ENCODE measurements around the gene GGN.

The GGN gene

GRCh38 chr19:38373907-38374331 lies 13.9 kb downstream of the GGN start:
- in situ Hi-C loops (cut with MboI; ENCODE audit: low sequenced_read_pairs) = loop anchor here (25.0 kb wide), 1 partner anchor 462 kb away; the partner anchor contains the start of genes SIPA1L3 and WDR87

DNA sequence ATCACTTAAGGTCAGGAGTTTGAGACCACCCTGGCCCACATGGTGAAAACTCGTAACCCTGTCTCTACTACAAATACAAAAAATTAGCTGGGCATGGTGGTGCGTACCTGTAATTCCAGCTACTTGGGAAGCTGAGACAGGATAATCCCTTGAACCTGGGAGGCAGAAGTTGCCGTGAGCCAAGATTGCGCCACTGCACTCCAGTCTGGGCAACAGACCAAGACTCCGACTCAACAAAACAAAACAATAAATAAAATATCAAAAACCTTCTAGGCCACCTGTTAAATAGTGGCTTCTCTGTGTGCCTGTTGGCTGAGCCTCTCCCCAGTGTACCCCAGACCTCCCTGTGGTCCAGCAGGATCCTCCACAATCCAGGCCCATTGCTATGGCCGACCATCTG lies 16.8 kb downstream of the GGN start:
- in situ Hi-C loops (cut with MboI; ENCODE audit: low sequenced_read_pairs) = loop anchor here (25.0 kb wide), 1 partner anchor 459 kb away; the partner anchor contains the start of genes SIPA1L3 and WDR87

- in situ Hi-C loops (cut with MboI; ENCODE audit: low sequenced_read_pairs) = loop anchor here (25.0 kb wide), 1 partner anchor 458 kb away; the partner anchor contains the start of genes SIPA1L3 and WDR87
Observed at GRCh38 chr19:38370299-38370698, 17.5 kb downstream of the GGN start.

DNA sequence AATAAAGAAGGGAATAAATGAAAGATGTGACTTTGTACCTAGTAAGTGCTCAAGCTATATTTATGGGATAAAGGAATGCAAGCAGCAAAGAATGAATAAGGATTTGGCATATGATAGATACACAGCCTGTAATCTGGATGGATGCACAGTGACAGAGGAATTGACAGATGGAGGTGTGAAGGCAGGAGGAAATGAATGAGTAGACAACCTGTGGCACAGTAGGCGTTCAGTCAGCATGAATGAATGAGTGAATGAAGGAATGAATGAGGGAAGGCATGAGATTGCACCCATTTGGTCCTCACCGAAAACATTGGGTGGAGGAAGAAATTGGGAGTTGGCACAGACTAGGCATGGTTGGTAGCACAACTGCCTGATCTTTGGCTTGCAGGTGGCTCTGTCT lies 18.2 kb downstream of the GGN start:
- in situ Hi-C loops (cut with MboI; ENCODE audit: low sequenced_read_pairs) = loop anchor here (25.0 kb wide), 1 partner anchor 457 kb away; the partner anchor contains the start of genes SIPA1L3 and WDR87

DNA sequence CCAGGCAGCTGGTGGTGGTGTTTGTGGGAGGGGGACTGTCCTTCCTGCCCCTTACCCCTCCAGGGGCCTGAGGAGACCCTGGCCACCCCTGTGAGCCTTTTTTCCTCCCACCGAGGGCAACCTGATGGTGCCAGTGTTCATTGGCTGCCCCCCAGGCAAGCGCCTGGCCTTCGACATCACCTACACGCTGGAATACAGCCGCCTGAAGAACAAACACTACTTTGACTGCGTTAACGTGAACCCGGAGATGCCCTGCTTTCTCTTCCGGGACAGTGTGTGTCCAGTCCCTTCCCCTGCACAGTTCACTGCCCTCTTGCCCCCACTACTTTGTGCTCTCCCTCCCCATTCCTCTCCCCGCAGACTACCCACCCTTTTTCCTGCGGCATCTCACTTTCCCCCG lies 20.8 kb downstream of the GGN start:
- in situ Hi-C loops (cut with MboI; ENCODE audit: low sequenced_read_pairs) = loop anchor here (25.0 kb wide), 1 partner anchor 455 kb away; the partner anchor contains the start of genes SIPA1L3 and WDR87

GRCh38 chr19:38362946-38363688 lies 24.7 kb downstream of the GGN start:
- in situ Hi-C loops (cut with MboI; ENCODE audit: low sequenced_read_pairs) = loop anchor here (25.0 kb wide), 1 partner anchor 451 kb away; the partner anchor contains the start of genes SIPA1L3 and WDR87

- in situ Hi-C loops (cut with MboI; ENCODE audit: low sequenced_read_pairs) = loop anchor here (25.0 kb wide), 1 partner anchor 450 kb away; the partner anchor contains the start of genes SIPA1L3 and WDR87
Observed at GRCh38 chr19:38362076-38362945, 25.5 kb downstream of the GGN start.

DNA sequence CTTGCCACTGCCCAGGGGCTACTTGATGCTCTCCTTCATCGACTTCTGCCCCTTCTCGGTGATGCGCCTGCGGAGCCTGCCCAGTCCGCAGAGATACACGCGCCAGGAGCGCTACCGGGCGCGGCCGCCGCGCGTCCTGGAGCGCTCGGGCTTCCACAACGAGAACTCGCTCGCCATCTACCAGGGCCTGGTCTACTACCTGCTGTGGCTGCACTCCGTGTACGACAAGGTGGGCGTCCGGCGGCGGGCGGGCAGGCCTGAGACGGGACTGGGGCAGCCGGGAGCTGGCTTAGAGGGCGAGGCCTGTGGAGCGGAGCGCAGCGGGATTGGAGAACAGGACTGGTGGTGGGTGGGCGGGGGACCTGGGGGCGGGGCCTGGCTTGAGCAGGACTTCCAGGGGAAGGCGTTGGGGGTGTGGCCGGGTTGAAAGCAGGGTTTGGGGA lies 26.2 kb downstream of the GGN start:
- in situ Hi-C loops (cut with MboI; ENCODE audit: low sequenced_read_pairs) = loop anchor here (25.0 kb wide), 1 partner anchor 449 kb away; the partner anchor contains the start of genes SIPA1L3 and WDR87

DNA sequence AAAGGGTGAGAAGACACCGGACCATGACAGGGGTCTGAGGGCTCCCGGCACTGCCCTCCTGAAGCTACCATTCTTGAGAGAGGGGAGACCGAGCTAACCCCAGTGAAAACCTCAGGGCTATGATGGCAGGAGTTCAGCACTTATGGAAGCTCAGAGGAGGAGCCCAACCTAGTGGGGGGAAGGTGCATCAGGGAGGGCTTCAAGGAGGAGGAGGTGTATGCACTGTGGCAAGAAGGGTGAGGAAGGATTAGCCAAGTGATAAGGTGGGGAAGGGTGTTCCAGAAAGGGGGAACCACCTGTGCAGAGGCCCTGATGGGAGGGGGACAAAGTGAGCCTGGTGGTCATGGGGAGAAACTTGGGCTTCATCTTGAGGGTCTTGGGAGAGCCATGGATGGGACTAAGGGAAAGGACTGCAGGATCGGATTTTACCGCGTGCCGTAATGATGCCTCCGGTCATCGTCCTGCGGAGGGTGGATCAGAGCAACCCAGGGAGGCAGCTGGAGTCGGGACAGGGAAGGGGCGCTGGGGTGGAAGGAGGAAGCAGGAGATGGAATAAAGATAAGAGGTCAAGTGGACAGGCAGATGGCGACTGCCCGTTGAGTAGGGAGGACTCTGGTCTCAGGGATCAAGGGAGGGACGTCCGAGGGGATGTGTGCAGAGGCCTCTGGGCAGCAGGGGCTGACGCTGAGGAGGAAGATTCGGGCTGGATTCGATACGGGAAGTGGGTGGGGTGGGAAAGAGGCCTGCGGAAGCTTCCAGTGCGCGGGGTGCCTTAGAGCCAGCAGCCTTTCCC lies 26.8 kb downstream of the GGN start:
- in situ Hi-C loops (cut with MboI; ENCODE audit: low sequenced_read_pairs) = loop anchor here (25.0 kb wide), 1 partner anchor 449 kb away; the partner anchor contains the start of genes SIPA1L3 and WDR87

- in situ Hi-C loops (cut with MboI; ENCODE audit: low sequenced_read_pairs) = loop anchor here (25.0 kb wide), 1 partner anchor 448 kb away; the partner anchor contains the start of genes SIPA1L3 and WDR87
Observed at GRCh38 chr19:38360351-38360750, 27.5 kb downstream of the GGN start.

- in situ Hi-C loops (cut with MboI; ENCODE audit: low sequenced_read_pairs) = loop anchor here (25.0 kb wide), 1 partner anchor 447 kb away; the partner anchor contains the start of genes SIPA1L3 and WDR87
Observed at GRCh38 chr19:38359242-38360021, 28.4 kb downstream of the GGN start.

DNA sequence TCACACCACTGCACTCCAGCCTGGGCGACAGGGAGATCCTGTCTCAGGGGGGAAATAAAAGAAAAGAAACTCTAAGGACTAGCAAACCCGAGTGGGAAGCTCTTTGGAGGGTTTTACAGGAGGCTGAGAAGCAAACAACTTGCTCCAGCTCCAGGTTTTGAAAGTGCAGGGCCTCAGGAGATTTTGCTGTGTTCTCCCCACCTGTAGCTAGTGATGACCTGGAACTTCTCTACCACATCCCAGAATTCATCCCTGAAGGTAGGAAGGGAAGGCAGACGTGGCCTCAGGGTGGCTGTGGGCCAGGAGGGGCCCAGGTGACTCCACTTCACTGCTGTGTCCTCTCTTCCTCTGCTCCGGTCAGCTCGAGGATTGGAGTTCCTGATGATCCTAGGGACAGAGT lies 29.8 kb downstream of the GGN start:
- in situ Hi-C loops (cut with MboI; ENCODE audit: low sequenced_read_pairs) = loop anchor here (25.0 kb wide), 1 partner anchor 446 kb away; the partner anchor contains the start of genes SIPA1L3 and WDR87

DNA sequence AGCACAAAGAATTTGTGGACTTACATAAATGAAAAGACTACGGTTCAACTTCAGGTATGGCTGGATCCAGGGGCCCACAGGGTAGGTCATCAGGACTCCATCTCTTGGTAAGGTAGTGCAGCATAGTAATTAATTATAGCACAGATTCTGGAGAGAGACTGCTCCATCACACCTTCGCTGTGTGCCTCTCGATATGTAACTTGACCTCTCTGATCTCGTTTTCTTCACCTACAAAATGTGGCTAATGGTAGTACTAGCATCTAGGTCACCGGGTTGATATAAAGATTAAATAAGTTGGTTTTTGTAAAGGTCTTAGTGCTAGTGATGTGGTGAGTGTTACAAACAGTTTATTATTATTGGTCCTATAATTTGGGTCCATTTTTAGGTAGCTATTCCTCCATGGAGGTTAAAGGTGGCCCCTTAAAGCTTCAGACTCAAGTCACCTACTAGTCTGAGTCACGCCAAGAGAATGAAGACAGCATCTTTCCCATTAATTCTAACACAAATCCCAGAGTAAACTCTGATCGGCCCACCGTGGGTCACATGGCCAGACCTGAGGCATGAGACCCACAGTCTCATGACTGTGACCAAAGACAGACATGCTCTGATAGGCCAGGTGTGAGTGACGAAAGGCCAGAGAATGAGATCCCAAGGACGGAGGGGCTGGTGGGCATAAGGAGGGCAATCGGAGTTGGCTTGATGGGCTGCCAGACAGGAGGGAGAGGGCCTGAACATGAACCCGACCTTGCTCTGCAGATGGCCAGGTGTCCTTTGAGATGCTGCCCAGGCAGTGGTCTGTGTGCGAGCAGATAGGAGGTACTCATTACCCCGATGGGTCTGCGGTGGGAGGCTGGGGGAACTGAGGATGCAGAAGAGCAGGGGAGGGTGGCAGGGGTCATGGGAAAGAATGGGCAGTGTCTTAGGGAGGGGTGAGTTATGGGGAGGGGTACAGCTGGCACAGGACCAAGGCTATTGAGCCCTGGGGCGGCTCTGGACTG lies 31.8 kb downstream of the GGN start:
- in situ Hi-C loops (cut with MboI; ENCODE audit: low sequenced_read_pairs) = loop anchor here (25.0 kb wide), 1 partner anchor 444 kb away; the partner anchor contains the start of genes SIPA1L3 and WDR87

DNA sequence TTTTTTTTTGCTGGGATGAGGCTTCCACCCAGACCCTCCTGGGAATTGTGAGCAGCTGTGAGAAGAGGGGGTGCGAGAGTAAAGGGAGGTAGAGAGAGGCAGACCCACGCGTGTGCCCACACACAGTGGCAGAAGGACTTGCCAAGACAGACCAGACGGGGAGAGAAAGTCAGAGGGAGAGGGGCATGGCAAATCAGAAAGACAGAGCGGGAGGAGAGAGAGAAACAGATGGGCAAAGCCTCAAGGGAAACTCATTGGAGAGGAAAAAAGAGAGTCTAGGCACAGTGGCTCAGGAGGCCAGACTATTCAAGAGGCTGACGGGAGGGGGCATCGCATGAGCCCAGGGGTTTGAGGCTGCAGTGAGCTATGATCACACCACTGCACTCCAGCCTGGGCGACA lies 35.2 kb downstream of the GGN start:
- in situ Hi-C loops (cut with MboI; ENCODE audit: low sequenced_read_pairs) = loop anchor here (25.0 kb wide), 1 partner anchor 440 kb away; the partner anchor contains the start of genes SIPA1L3 and WDR87

- in situ Hi-C loops (cut with MboI; ENCODE audit: low sequenced_read_pairs) = loop anchor here (25.0 kb wide), 1 partner anchor 440 kb away; the partner anchor contains the start of genes SIPA1L3 and WDR87
Observed at GRCh38 chr19:38351865-38352395, 35.9 kb downstream of the GGN start.

DNA sequence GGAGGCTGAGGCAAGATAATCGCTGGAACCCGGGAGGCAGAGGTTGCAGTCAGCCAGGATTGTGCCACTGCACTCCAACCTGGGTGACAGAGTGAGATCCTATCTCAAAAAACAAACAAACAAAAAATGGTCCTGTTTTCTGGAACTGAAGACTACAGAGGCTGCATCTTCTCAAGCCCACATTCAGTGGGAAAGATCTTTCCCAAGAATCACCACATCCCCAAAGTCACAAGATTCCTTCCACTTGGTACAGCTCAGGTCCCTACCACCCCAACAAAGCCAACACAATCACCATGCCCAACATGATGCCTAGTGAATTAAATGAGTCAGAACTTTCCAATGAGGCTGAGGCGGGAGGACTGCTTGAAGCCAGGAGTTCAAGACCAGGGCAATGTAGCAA lies 37.0 kb downstream of the GGN start:
- in situ Hi-C loops (cut with MboI; ENCODE audit: low sequenced_read_pairs) = loop anchor here (25.0 kb wide), 1 partner anchor 439 kb away; the partner anchor contains the start of genes SIPA1L3 and WDR87

DNA sequence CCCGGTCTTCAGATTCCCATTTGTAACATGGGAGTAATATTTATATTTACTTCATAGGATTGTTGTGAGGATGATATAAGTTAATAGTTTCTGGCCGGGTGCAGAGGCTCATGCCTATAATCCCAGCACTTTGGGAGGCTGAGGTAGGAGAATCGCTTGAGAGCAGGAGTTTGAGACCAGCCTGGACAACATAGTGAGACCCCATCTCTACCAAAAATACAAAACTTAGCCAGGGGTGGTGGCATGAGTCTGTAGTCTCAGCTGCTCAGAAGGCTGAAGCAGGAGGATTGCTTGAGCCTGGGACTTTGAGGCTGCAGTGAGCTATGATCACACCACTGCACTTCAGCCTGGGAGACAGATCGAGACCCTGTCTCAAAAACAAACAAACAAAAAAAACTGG lies 41.0 kb downstream of the GGN start:
- in situ Hi-C loops (cut with MboI; ENCODE audit: low sequenced_read_pairs) = no loop called here

Data from HL-60/S4 treated with phorbol 12-myristate 13-acetate at 8.2 ng/mL for 4 days and 3 days (cell line).